HG02623 (cell line): ENCODE data around the gene OR10A6.

Source experiments
- ATAC-seq: cut with Tn5 transposase; IDR thresholded peaks from one replicate; pipeline ENCODE4 v1.9.1; 2021; ENCODE audit warnings: moderate library complexity; ENCODE audit not compliant: unreplicated experiment

OR10A6 gene

DNA sequence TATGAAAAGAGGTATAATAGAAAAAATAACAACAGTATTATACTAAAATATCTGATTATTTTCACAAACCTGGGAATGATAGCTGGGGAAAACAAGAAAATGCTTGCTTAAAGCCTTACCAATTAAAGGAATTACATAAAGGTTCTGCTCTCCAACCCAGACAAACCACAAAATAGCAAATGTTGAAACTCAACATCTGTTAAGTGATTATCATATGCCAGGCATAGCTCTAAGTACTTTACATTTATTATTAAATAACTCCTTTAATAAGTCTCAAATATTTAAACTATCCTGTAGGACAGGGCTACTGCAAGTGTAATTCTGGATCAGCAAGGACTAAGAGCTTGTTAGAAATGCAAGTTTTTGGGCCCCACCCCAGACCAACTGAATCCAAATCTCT lies 20.1 kb downstream of the OR10A6 start:
- ATAC-seq, result no peak

DNA sequence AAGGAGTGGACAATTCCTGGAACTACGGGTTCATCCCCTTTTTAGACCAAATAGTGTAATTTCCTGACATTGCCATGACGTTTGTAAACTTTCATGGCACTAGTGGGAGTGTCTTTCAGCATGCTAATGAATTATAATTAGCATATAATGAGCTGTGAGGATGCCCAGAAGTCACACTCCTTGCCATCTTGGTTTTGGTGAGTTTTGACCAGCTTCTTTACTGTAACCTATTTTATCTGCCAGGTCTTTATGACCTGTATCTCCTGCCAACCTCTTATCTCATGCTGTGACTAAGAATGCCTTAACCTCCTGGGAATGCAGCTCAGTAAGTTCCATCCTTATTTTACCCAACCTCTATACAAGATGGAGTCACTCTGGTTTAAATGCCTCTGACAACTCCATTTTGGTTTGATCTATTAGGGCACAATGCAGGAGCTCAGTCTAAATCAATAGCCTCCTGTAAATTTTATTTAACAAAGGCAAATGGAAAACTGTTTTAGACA lies 20.7 kb downstream of the OR10A6 start:
- ATAC-seq, result no peak

- no peak for ATAC-seq
Measured at GRCh38 chr11:7909585-7910285, 21.3 kb downstream of the OR10A6 start.

DNA sequence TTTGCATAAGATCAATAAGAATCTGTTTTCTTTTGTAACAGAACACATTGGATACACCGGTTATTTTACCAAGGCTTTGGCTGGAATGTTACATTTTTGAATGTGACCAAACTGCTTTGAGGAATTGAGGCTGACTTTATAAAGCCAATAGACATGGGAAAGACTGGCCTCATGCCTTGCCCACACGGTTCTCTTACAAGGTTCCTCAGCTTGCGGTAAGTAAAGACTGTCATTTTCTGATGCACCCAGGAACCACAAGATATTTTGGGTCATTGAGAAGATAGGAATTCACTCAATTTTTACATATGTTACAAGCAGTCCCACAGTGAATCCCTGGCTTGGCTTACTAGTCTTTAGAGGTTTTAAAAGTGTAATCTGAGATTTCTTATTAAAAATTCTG lies 23.9 kb downstream of the OR10A6 start:
- ATAC-seq, result no peak

GRCh38 chr11:7906481-7906880 lies 24.6 kb downstream of the OR10A6 start:
- no peak for ATAC-seq

- ATAC-seq, result no peak
Measured at GRCh38 chr11:7905961-7906429, 25.1 kb downstream of the OR10A6 start.

GRCh38 chr11:7905549-7905948 lies 25.5 kb downstream of the OR10A6 start:
- no peak for ATAC-seq

GRCh38 chr11:7904917-7905316 lies 26.2 kb downstream of the OR10A6 start:
- ATAC-seq, result no peak

GRCh38 chr11:7903940-7904339 lies 27.1 kb downstream of the OR10A6 start:
- ATAC-seq, result no peak

DNA sequence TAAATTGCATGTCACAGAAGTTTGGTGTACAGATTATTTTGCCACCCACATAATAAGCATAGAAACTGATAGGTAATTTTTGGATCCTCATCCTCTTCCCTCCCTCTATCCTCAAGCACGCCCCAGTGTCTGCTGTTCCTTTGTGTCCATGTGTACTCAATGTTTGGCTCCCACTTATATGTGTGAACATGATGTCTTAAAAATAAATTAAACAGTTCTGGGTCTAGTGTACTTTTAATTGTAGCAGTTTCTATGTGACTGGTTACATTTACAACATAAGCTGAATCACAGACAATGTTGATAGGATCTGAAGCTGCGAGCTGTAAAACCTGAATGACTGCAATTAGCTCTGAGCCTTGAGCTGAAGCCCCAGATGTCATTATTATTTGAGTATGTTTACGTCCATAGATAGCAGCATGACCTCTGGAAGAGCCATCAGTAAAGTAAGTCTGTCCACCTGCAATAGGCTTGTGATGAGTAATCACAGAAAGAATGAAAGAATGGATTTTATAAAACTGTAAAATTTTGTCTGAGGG lies 29.7 kb downstream of the OR10A6 start:
- no peak for ATAC-seq

DNA sequence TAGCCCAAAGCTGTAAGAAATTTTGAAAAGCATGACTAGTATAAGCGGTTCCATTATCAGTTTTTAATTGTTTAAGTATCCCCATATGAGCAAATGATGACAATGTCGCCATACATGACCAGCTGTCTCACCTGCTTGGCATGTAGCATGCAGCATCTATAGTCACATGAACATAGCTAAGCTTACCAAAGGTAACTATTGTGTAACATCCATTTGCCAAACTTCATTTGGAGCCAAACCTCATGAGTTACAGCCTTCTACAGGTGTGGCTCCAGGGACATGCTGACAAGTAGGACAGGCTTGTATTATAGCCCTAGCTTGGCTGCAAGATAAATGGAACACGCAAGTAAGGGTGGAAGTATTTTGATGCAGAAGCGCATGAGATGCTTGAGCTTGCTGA lies 30.4 kb downstream of the OR10A6 start:
- ATAC-seq, result no peak

GRCh38 chr11:7899418-7899817 lies 31.6 kb downstream of the OR10A6 start:
- no peak for ATAC-seq

GRCh38 chr11:7898666-7899283 lies 32.3 kb downstream of the OR10A6 start:
- no peak for ATAC-seq

GRCh38 chr11:7896009-7896785 lies 34.9 kb downstream of the OR10A6 start:
- ATAC-seq, result no peak

- ATAC-seq, result no peak
Measured at GRCh38 chr11:7894251-7894650, 36.8 kb downstream of the OR10A6 start.

- ATAC-seq, result no peak
Measured at GRCh38 chr11:7893796-7894195, 37.3 kb downstream of the OR10A6 start.

DNA sequence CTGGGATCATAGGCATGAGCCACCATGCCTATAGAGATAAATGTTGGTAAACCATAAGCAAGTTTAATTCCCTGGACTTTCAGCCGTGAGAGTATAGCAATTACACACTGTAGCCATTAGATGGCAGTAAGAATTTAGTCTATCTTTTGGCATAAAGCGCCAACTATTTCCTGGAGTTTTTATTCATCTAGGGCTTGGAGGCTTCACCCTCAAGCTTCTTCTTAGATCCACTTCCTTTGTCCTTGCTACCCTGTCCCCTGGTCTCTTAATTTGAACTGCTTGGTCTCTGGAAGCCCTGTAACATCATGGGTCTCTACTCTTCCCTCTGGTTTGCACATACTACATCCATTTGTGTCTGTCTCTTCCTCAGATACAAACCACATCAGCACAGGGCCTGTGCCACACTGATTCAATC lies 38.2 kb downstream of the OR10A6 start:
- ATAC-seq, result peak; percentile 60

DNA sequence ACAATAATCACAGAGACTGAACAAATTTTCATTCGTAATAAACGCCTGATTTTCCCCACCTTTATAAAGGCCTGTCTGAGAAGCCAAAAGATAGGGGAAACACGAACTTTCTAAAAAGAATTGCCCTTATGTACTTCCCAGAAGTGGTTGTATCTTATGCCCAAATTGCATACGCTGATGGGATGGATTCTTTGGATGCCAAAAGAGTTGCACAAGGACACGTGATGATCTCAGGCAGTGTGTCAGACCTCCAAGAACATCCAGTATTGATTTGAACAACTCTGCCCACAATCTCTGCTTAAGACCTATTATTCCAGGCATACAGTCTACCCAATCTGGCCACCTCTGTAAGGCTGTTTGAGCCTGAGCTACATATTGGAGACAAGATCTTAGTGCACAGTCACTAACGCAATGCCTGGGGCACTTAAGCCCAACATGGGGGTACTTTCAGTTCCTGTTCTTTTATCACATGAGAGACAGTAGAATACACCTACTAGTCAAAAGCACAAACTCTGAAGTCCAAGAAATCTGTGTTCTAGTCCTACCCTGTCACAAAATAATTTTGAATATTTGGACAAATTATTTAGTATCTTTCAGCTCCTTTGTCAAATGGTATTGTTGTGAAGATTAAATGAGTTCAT lies 38.9 kb downstream of the OR10A6 start:
- ATAC-seq, result peak; percentile 57

- no peak for ATAC-seq
Measured at GRCh38 chr11:7890417-7891172, 40.5 kb downstream of the OR10A6 start.

DNA sequence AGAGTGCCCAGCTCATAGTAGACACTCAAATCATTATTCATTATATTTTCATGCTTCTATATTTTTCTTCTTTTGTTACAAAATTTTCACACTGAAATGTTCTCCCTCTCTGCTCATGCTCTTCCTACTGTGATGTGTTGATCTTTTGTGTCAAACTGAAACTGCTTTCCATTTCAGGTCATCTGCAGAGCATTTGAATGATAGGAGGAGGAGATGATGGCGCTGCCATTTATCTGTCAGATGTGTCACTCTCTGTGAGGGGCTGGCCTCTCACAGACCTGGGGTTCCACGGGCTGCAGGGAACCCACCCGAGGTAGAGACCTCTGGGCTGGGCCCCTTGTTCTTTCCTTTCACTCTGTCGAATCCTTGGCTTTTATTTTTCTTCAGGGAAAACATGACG lies 41.1 kb downstream of the OR10A6 start:
- no peak for ATAC-seq
